ENCODE results near the gene PIGU.

DNA sequence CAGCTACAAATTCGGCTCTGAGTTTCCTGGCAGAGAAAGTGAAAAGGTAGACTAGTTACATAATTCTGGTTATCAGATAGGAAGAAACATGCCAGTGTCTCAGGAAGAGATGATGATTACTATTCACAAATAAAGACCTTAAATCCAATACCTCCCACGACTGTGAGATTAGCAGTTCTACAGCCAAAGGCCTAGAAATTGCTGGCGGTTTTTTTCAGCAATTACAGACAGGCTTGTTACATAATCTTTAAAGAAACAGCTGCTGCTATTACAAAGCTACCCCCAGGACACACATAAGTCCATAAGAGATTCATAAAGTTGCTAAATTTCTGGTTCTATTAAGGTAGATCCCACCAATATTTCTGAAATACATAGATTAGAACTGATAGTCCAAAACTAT is 40.2 kb downstream of the PIGU start:
- TF ChIP-seq, protein P1, sequence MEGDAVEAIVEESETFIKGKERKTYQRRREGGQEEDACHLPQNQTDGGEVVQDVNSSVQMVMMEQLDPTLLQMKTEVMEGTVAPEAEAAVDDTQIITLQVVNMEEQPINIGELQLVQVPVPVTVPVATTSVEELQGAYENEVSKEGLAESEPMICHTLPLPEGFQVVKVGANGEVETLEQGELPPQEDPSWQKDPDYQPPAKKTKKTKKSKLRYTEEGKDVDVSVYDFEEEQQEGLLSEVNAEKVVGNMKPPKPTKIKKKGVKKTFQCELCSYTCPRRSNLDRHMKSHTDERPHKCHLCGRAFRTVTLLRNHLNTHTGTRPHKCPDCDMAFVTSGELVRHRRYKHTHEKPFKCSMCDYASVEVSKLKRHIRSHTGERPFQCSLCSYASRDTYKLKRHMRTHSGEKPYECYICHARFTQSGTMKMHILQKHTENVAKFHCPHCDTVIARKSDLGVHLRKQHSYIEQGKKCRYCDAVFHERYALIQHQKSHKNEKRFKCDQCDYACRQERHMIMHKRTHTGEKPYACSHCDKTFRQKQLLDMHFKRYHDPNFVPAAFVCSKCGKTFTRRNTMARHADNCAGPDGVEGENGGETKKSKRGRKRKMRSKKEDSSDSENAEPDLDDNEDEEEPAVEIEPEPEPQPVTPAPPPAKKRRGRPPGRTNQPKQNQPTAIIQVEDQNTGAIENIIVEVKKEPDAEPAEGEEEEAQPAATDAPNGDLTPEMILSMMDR (IDR thresholded peaks at IDR 0.05) = no peak
- TF ChIP-seq POLR2A (IDR thresholded peaks at IDR 0.05) = no peak
- TF ChIP-seq EP300 (IDR thresholded peaks at IDR 0.05) = no peak
- no peak for TF ChIP-seq POLR2AphosphoS5 (IDR thresholded peaks at IDR 0.05)
